HG02610 (cell line): ENCODE data around the gene TRAF2.

ENCODE experiments used
- ATAC-seq: cut with Tn5 transposase; IDR thresholded peaks from one replicate; pipeline ENCODE4 v1.9.1; 2021; ENCODE audit warnings: mild to moderate bottlenecking, moderate library complexity; ENCODE audit not compliant: unreplicated experiment

TRAF2 gene

GRCh38 chr9:136846376-136847087, 39.8 kb upstream of the TRAF2 start:
- ATAC-seq: no peak

DNA sequence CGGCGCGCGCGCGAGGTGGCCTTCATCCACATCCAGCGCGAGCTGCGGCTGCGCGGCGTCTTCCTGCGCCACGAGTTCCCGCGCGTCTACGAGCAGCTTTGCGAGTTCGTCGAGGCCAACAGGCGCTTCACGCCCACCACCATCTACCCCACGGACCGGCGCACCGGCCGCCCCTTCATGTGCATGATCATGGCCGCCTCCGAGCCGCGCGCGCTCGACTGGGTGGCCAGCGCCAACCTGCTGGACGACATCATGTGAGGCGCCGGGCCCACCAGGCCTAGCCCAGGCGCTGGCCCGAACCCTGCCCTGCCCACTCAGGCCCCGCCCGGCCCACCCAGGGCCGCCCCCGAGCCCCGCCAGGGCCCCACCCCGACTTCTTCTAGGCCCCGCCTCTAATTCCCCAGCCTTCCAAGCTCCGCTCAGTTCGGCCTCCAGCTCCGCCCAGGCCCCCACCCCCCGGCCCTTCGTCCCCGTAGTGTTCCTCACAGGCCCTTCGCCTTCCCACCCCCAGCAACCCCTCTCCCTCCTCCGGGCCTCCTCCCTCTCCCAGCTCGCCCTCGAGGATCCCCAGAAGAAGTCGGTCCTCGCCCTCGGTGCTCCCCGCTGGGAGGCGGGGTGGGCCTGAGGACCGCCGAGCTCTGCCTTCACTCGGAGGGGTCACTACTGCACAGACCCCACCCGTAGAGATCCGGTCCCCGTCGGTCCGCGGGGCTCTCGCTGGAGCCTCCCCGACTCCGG, 39.1 kb upstream of the TRAF2 start:
- no peak for ATAC-seq

- ATAC-seq: no peak
Observed at GRCh38 chr9:136847826-136848392, 38.4 kb upstream of the TRAF2 start.

GRCh38 chr9:136848393-136849037, 37.8 kb upstream of the TRAF2 start:
- ATAC-seq: no peak

- peak; percentile 77 for ATAC-seq
Observed at GRCh38 chr9:136849038-136849959, 37.0 kb upstream of the TRAF2 start, which contains the start of gene PHPT1. PHPT1 (plus strand) TSS chr9:136849409; CDS start chr9:136849431, 22 bp downstream.

DNA sequence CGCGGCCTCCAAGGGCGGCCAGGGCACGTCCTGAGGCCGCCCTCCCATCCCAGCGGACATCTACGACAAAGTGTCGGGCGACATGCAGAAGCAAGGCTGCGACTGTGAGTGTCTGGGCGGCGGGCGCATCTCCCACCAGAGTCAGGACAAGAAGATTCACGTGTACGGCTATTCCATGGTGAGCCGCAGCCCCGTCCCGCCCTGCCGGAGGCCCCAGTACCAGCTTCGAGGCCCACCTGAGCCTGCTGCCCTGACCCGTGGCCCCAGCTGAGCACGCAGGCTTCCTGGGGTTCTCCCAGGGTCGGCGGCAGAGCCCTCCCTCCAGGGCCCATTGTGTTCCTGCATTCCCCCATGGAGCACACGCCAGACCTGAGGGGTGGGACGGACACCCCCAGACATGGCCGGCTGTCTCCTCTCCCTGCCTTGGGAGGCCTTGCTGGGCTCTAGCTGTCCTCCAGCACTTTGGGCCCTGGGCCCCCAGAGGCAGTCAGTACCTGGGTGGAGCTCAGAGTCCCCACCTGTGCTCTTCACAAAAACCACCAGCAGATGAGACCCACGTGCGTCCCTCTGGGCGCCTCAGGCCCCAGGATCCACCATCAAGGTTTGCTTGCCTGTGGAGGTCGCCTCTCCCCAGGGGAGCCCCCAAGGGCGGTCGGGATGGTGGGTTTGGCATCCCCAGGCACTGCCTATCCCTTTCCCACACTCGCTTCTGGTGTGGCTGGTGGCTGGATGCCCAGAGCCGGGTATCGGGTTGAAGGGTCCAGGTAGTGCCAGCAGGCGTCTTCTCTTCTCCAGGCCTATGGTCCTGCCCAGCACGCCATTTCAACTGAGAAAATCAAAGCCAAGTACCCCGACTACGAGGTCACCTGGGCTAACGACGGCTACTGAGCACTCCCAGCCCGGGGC, 36.1 kb upstream of the TRAF2 start:
- no peak for ATAC-seq

- ATAC-seq: no peak
Observed at GRCh38 chr9:136850866-136851775, 35.2 kb upstream of the TRAF2 start.

GRCh38 chr9:136851941-136852663, 34.2 kb upstream of the TRAF2 start, which contains the start of gene MAMDC4:
MAMDC4 (plus strand) TSS chr9:136852346; CDS start chr9:136852417, 71 bp downstream.
- no peak for ATAC-seq

- no peak for ATAC-seq
Observed at GRCh38 chr9:136852664-136853595, 33.4 kb upstream of the TRAF2 start.

DNA sequence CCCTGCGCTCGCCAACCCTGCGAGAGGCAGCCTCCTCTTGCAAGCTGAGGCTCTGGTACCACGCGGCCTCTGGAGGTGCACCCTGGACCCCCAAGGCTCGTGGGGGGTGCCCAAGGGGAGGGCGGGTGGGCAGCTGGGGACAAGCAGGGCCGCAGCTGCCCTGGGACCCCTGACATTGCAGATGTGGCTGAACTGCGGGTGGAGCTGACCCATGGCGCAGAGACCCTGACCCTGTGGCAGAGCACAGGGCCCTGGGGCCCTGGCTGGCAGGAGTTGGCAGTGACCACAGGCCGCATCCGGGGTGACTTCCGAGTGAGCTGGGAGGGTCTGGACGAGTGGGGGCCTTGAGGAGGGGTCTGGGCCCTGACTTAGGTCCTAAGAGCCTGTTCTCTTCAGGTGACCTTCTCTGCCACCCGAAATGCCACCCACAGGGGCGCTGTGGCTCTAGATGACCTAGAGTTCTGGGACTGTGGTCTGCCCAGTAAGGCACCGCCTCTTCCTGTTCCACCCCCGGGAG, 32.7 kb upstream of the TRAF2 start:
- no peak for ATAC-seq

DNA sequence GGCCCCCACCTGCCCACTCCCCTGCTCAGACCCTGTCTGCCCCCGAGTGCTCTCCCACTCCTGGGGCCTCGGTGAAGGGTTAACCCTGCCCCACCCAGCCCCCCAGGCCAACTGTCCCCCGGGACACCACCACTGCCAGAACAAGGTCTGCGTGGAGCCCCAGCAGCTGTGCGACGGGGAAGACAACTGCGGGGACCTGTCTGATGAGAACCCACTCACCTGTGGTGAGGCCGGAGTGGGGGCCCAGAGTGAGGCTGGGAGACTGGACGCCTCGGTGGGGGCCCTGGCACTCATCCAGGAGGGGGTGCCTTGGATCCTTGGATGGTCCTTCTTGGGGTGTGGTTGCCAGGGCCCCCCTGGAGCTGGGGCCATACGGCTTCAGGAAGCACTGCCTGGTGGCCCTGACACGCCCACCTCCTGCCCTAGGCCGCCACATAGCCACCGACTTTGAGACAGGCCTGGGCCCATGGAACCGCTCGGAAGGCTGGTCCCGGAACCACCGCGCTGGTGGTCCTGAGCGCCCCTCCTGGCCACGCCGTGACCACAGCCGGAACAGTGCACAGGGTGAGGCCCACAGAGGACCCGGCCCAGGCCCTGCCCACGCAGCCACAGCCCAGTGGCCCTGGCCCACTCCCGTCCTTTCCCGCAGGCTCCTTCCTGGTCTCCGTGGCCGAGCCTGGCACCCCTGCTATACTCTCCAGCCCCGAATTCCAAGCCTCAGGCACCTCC, 32.0 kb upstream of the TRAF2 start:
- ATAC-seq: no peak

GRCh38 chr9:136854842-136855460, 31.4 kb upstream of the TRAF2 start:
- ATAC-seq: no peak

- no peak for ATAC-seq
Observed at GRCh38 chr9:136855461-136856078, 30.7 kb upstream of the TRAF2 start.

GRCh38 chr9:136856079-136856476, 30.2 kb upstream of the TRAF2 start:
- no peak for ATAC-seq
